T-cell (primary cell): ENCODE measurements around the gene HSPA1B. TPM values are rescaled to one million over a fixed set of nuclear protein-coding genes. Genes with fewer than 3 reads are reported as not detected.
A peak's percentile ranks its signal among the peaks of the same experiment; 100 is the strongest.
"Not testable (repeated sequence)": the region's sequence is repeated elsewhere in the genome, so short reads cannot be mapped to it uniquely, and the experiment has no call there.

ENCODE experiments used
- ATAC-seq, 4 experiments: fragments of 200-7000 bp in 3 of 4; fragments of 150-1000 bp in 1 of 4; cut with Tn5 transposase; replicated peaks in 1 of 4; 1 replicate in 3 of 4; 2 replicates in 1 of 4; pipeline ENCODE4 v1.10.0; 2021; ENCODE audit warnings: moderate library complexity in 3 of 4, mild to moderate bottlenecking in 2 of 4, moderate number of reproducible peaks in 1 of 4
- CTCF ChIA-PET, 2 donors: fragments of 300-600 bp; sonication (Branson Sonifier 250); formaldehyde crosslinking; loops; one replicate each; lab custom pipeline; 2022; ENCODE audit warnings: antibody characterized with exemption in 2 of 2; lab: Charles Lee
- POLR2A ChIA-PET, 2 donors: fragments of 300-600 bp; sonication (Branson Sonifier 250); formaldehyde crosslinking; loops; one replicate each; lab custom pipeline; 2022; ENCODE audit warnings: antibody characterized with exemption in 2 of 2; lab: Charles Lee
- DNase-seq, 35 experiments: peaks; one replicate each; pipeline versions ENCODE4 v3.0.0 to v3.0.0-alpha.2; 2013 to 2023
- H3K27ac ChIP-seq: one replicate; pipeline ENCODE4 v1.5.1; 2013; ENCODE audit warnings: low read length
- H3K27me3 ChIP-seq, 2 experiments: replicated peaks in 1 of 2; 1 replicate in 1 of 2; 2 replicates in 1 of 2; pipeline versions ENCODE4 v1.6.1 to v1.7.0; 2013; ENCODE audit warnings: low read length in 1 of 2, mixed read lengths in 1 of 2; ENCODE audit not compliant: control insufficient read depth in 2 of 2, insufficient read depth in 2 of 2; ENCODE audit errors: extremely low read depth in 1 of 2
- H3K36me3 ChIP-seq, 2 donors: 1 replicate in 1 of 2; 2 replicates in 1 of 2; pipeline versions ENCODE4 v1.6.1 to v1.7.0; 2013; ENCODE audit warnings: low read length in 1 of 2; ENCODE audit not compliant: control insufficient read depth in 2 of 2, insufficient read depth in 1 of 2; ENCODE audit errors: extremely low read depth in 1 of 2
- H3K4me1 ChIP-seq, 2 experiments: 1 replicate in 1 of 2; 2 replicates in 1 of 2; pipeline versions ENCODE4 v1.6.1 to v1.7.0; 2013; ENCODE audit warnings: low read length in 2 of 2, mixed read lengths in 1 of 2; ENCODE audit not compliant: insufficient read depth in 2 of 2, control insufficient read depth in 1 of 2; ENCODE audit errors: extremely low read depth in 1 of 2
- H3K4me3 ChIP-seq, 2 donors: 1 replicate in 1 of 2; 2 replicates in 1 of 2; pipeline versions ENCODE4 v1.5.1 to v1.7.0; 2013; ENCODE audit warnings: mild to moderate bottlenecking in 2 of 2, low read length in 1 of 2, moderate library complexity in 1 of 2; ENCODE audit not compliant: control insufficient read depth in 1 of 2; ENCODE audit errors: extremely low read depth in 1 of 2
- H3K9me3 ChIP-seq: 2 replicates; pipeline ENCODE4 v1.7.0; 2013
- H3K27ac Mint-ChIP-seq, 2 donors: one replicate each; pipeline ENCODE4 v1.8.0; 2020 to 2021; ENCODE audit warnings: mild to moderate bottlenecking in 2 of 2, mixed read lengths in 2 of 2
- H3K27me3 Mint-ChIP-seq, 2 donors: one replicate each; pipeline ENCODE4 v1.8.0; 2021 to 2022; ENCODE audit warnings: mixed read lengths in 2 of 2
- H3K36me3 Mint-ChIP-seq: one replicate; pipeline ENCODE4 v1.8.0; 2021; ENCODE audit warnings: mixed read lengths
- H3K4me1 Mint-ChIP-seq, 3 donors: one replicate each; pipeline ENCODE4 v1.8.0; 2020 to 2022; ENCODE audit warnings: mixed read lengths in 3 of 3, mild to moderate bottlenecking in 1 of 3
- H3K4me3 Mint-ChIP-seq, 3 donors: one replicate each; pipeline ENCODE4 v1.8.0; 2020 to 2022; ENCODE audit warnings: mild to moderate bottlenecking in 3 of 3, mixed read lengths in 3 of 3, moderate library complexity in 3 of 3
- H3K9me3 Mint-ChIP-seq, 3 donors: one replicate each; pipeline ENCODE4 v1.8.0; 2020 to 2022; ENCODE audit warnings: mixed read lengths in 3 of 3
- WGBS: methylation state at CpG from one replicate; pipeline ENCODE4 v1.1.5; 2013; ENCODE audit warnings: missing lambda C conversion rate; ENCODE audit not compliant: insufficient coverage; 5-methylcytosine and 5-hydroxymethylcytosine counted together
- total RNA-seq, 35 experiments: library from RNA in 6 of 35; stranded (reverse) in 6 of 35; fragments of 120-200 nt in 1 of 35; gene quantifications; one replicate each; pipeline versions ENCODE4 v1.2.1 to v1.2.4 and lab custom pipeline; 2013 to 2026

Gene HSPA1B
- total RNA-seq, 5 donors from 2014 or later (not counting 1 experiment from before 2014, with no cell fraction given) = 6.3 to 105 (median 67.9) TPM

GRCh38 chr6:31805939-31806469 is 21.5 kb upstream of the HSPA1B start:
- H3K27me3 ChIP-seq = no peaks in the 10 kb centered on the region
- Mint-ChIP-seq H3K4me3 (peak overlapping the region; percentile 83 to 90 (median 89)), H3K36me3 (peaks cover 24% of the 10 kb centered on the region), H3K4me1 (peaks cover 20 to 32% (median 21%) of the 10 kb centered on the region in 3 donors), H3K9me3 (no peaks in the 10 kb centered on the region), H3K27ac (peak overlapping the region; percentile 91 to 94), H3K27me3 (no peaks in the 10 kb centered on the region)
- ATAC-seq = peak in 3 of 4 experiments; percentile 10 to 17 (median 15)
- peaks cover 8 to 29% of the 10 kb centered on the region in 2 experiments for H3K4me1 ChIP-seq
- ChIA-PET POLR2A (interaction anchor here (0.6 to 1.7 kb wide), 5 partner anchors 9 to 91 kb away, joined by 3 to 5 read pairs (median 5); partner anchors contain the start of genes HSPA1A (in 1 of the 2), HSPA1B (in 1 of the 2) and HSPA1L (in 1 of the 2)), CTCF (interaction anchor here (0.6 to 1.6 kb wide), 5 partner anchors 10 to 76 kb away, joined by 3 to 9 read pairs (median 7); partner anchors contain the start of gene VARS1 (in 1 of the 2))
- H3K9me3 ChIP-seq = no peaks in the 10 kb centered on the region
- H3K4me3 ChIP-seq = peak overlapping the region; percentile 64 to 79
- peaks cover 6 to 27% of the 10 kb centered on the region in 2 donors for H3K36me3 ChIP-seq
- no peak for DNase-seq
- WGBS = 50% methylated on average over 1 of the region's 7 CpGs
- H3K27ac ChIP-seq = peak overlapping the region; percentile 80

GRCh38 chr6:31806470-31807272 is 20.9 kb upstream of the HSPA1B start, which contains the start of gene LSM2:
Gene LSM2, minus strand, starts transcription at chr6:31806966. Its CDS starts 209 bp downstream, at chr6:31806757.
- H3K36me3 Mint-ChIP-seq = peaks cover 25% of the 10 kb centered on the region
- Histone ChIP-seq H3K27me3 (no peaks in the 10 kb centered on the region), H3K4me3 (peak within 1 kb of the TSS; percentile 64 to 79), H3K4me1 (peaks cover 8 to 30% of the 10 kb centered on the region in 2 experiments), H3K9me3 (no peaks in the 10 kb centered on the region), H3K36me3 (peaks cover 8 to 33% of the 10 kb centered on the region in 2 donors), H3K27ac (peak within 1 kb of the TSS; percentile 80)
- 0% methylated on average over 41 of the region's 51 CpGs for WGBS
- ATAC-seq = peak; percentile 98 to 99 (median 98)
- peak within 1 kb of the TSS; percentile 91 to 94 for H3K27ac Mint-ChIP-seq
- CTCF ChIA-PET = interaction anchor here (0.6 to 1.9 kb wide), 12 partner anchors 8 to 312 kb away, joined by 3 to 9 read pairs (median 4); partner anchors contain the start of genes HSPA1A (in 1 of the 2), HSPA1L (in 1 of the 2), NFKBIL1 (in 1 of the 2) and VARS1 (in 1 of the 2)
- no peaks in the 10 kb centered on the region for H3K27me3 Mint-ChIP-seq
- H3K4me1 Mint-ChIP-seq = peaks cover 18 to 33% (median 21%) of the 10 kb centered on the region in 3 donors
- no peaks in the 10 kb centered on the region for H3K9me3 Mint-ChIP-seq
- H3K4me3 Mint-ChIP-seq = peak within 1 kb of the TSS; percentile 83 to 90 (median 89)
- POLR2A ChIA-PET = interaction anchor here in 1 of 2 donors (0.5 to 1.7 kb wide), 8 partner anchors 9 to 899 kb away, joined by 3 to 5 read pairs (median 4); partner anchors contain the start of genes HSPA1A, HSPA1B, HSPA1L and NEU1
- peak; percentile 90 to 98 (median 96) for DNase-seq

- POLR2A ChIA-PET, H3K4me3 Mint-ChIP-seq, CTCF ChIA-PET, H3K4me3 ChIP-seq, H3K27ac Mint-ChIP-seq, H3K9me3 Mint-ChIP-seq, H3K27ac ChIP-seq, H3K9me3 ChIP-seq, DNase-seq, H3K27me3 ChIP-seq, H3K27me3 Mint-ChIP-seq, ATAC-seq: not testable (repeated sequence)
- H3K4me1 ChIP-seq = peaks cover 9 to 45% of the 10 kb centered on the region in 2 experiments
- Mint-ChIP-seq H3K36me3 (peaks cover 19% of the 10 kb centered on the region), H3K4me1 (peaks cover 27 to 44% (median 29%) of the 10 kb centered on the region in 3 donors)
- WGBS = no CpG with 5 or more reads among the region's 10 CpGs
- H3K36me3 ChIP-seq = peaks cover 8 to 25% of the 10 kb centered on the region in 2 donors
These were observed 18.9 kb upstream of the HSPA1B start for GRCh38 chr6:31808599-31808998.

GRCh38 chr6:31811645-31812044 is 15.9 kb upstream of the HSPA1B start:
- peaks cover 19% of the 10 kb centered on the region for H3K36me3 Mint-ChIP-seq
- no peak for DNase-seq
- ChIA-PET CTCF (no interaction called here), POLR2A (interaction anchor here in 1 of 2 donors (0.7 kb wide), 1 partner anchor 154 kb away, joined by 3 read pairs; no protein-coding TSS in a partner anchor)
- H3K9me3 Mint-ChIP-seq = no peaks in the 10 kb centered on the region
- Histone ChIP-seq H3K27me3 (no peaks in the 10 kb centered on the region), H3K27ac (no peak overlapping the region), H3K9me3 (no peaks in the 10 kb centered on the region), H3K36me3 (peaks cover 8 to 22% of the 10 kb centered on the region in 2 donors), H3K4me1 (peaks cover 5 to 35% of the 10 kb centered on the region in 2 experiments), H3K4me3 (no peak overlapping the region)
- H3K27me3 Mint-ChIP-seq = no peaks in the 10 kb centered on the region
- 94% methylated on average over 5 of the region's 12 CpGs for WGBS
- peaks cover 24 to 42% (median 25%) of the 10 kb centered on the region in 3 donors for H3K4me1 Mint-ChIP-seq
- no peak overlapping the region for H3K4me3 Mint-ChIP-seq
- ATAC-seq = no peak
- H3K27ac Mint-ChIP-seq = no peak overlapping the region

- peak overlapping the region in 1 of 2 donors; percentile 90 for H3K4me3 ChIP-seq
- no peak for ATAC-seq
- no peaks in the 10 kb centered on the region for H3K9me3 ChIP-seq
- H3K36me3 ChIP-seq = peaks cover 8 to 22% of the 10 kb centered on the region in 2 donors
- Mint-ChIP-seq H3K4me3 (peak overlapping the region; percentile 70 to 92 (median 90)), H3K27me3 (no peaks in the 10 kb centered on the region), H3K4me1 (peaks cover 29 to 50% (median 34%) of the 10 kb centered on the region in 3 donors), H3K27ac (peak overlapping the region; percentile 86 to 90), H3K9me3 (no peaks in the 10 kb centered on the region), H3K36me3 (peaks cover 19% of the 10 kb centered on the region)
- no peak overlapping the region for H3K27ac ChIP-seq
- H3K4me1 ChIP-seq = peaks cover 8 to 32% of the 10 kb centered on the region in 2 experiments
- no CpG with 5 or more reads among the region's 7 CpGs for WGBS
- no peaks in the 10 kb centered on the region for H3K27me3 ChIP-seq
- POLR2A ChIA-PET = no interaction called here
- no peak for DNase-seq
- CTCF ChIA-PET = interaction anchor here (0.6 to 1.1 kb wide), 2 partner anchors 17 to 99 kb away, joined by 3 to 6 read pairs; no protein-coding TSS in a partner anchor
These were observed 14.1 kb upstream of the HSPA1B start for GRCh38 chr6:31813465-31813849.
